ENCODE data around the gene RAB33B.

RAB33B gene

DNA sequence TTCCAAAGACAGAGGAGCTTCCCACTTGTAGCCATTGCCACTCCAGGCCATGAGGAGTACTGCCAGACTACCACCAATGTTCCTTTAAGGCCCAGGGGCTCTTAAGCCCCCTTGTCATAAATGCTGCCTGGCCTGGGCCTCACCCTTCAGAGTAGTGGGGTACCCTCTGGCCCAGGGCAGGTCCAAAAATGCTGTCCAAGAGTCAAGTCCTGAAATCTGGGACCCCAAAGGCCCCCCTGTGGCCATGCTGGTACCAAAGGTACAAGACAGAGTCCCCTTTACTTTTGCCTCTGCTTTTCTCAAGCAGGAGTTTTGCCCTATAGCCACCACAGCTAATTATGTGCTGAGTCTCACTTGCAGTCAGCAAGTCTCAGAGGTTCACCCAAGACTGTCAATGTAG is 16.4 kb downstream of the RAB33B start:
- H3K9ac ChIP-seq (ENCODE audit: low read length): no peak overlapping the region
- H3K9me2 ChIP-seq (replicated peaks; ENCODE audit: insufficient read depth, low read length): no peaks in the 10 kb centered on the region
- H3K79me2 ChIP-seq (ENCODE audit: low read length): peaks cover 66% of the 10 kb centered on the region
- H3K4me1 ChIP-seq (ENCODE audit: low read length): no peaks in the 10 kb centered on the region
- no peak overlapping the region for H3K27ac ChIP-seq (ENCODE audit: low read length)
- no peaks in the 10 kb centered on the region for H3F3A ChIP-seq (ENCODE audit: insufficient read depth, low read length)
- H3K36me3 ChIP-seq (replicated peaks; ENCODE audit: insufficient read depth, low read length): no peaks in the 10 kb centered on the region
- no peaks in the 10 kb centered on the region for H4K20me1 ChIP-seq (ENCODE audit: insufficient read depth, low read length)
- no peak overlapping the region for H3K4me3 ChIP-seq (ENCODE audit: low read length)
- DNase-seq: no peak
- H2AFZ ChIP-seq (ENCODE audit: low read length): no peak overlapping the region
- H3K27me3 ChIP-seq (replicated peaks; ENCODE audit: insufficient read depth, low read length): no peaks in the 10 kb centered on the region
- no peak overlapping the region for H3K4me2 ChIP-seq (ENCODE audit: low read depth, low read length)
- TF ChIP-seq EZH2 (optimal IDR thresholded peaks at IDR 0.05; ENCODE audit: low read depth, low read length) (no peak), EZH2phosphoT487 (IDR thresholded peaks at IDR 0.05; ENCODE audit: low read length) (no peak), CTCF (IDR thresholded peaks at IDR 0.05; ENCODE audit: low read length) (no peak)
- H3K9me3 ChIP-seq (replicated peaks; ENCODE audit: insufficient read depth, low read length): no peaks in the 10 kb centered on the region

- H3K4me3 ChIP-seq (ENCODE audit: low read length): no peak overlapping the region
- H3K27me3 ChIP-seq (replicated peaks; ENCODE audit: insufficient read depth, low read length): no peaks in the 10 kb centered on the region
- no peak overlapping the region for H3K27ac ChIP-seq (ENCODE audit: low read length)
- no peaks in the 10 kb centered on the region for H3K4me1 ChIP-seq (ENCODE audit: low read length)
- H2AFZ ChIP-seq (ENCODE audit: low read length): no peak overlapping the region
- H3K9me2 ChIP-seq (replicated peaks; ENCODE audit: insufficient read depth, low read length): no peaks in the 10 kb centered on the region
- no peak overlapping the region for H3K9ac ChIP-seq (ENCODE audit: low read length)
- H3K9me3 ChIP-seq (replicated peaks; ENCODE audit: insufficient read depth, low read length): no peaks in the 10 kb centered on the region
- H4K20me1 ChIP-seq (ENCODE audit: insufficient read depth, low read length): no peaks in the 10 kb centered on the region
- no peak overlapping the region for H3K4me2 ChIP-seq (ENCODE audit: low read depth, low read length)
- no peak for DNase-seq
- TF ChIP-seq EZH2phosphoT487 (IDR thresholded peaks at IDR 0.05; ENCODE audit: low read length): no peak
- TF ChIP-seq CTCF (IDR thresholded peaks at IDR 0.05; ENCODE audit: low read length): no peak
- TF ChIP-seq EZH2 (optimal IDR thresholded peaks at IDR 0.05; ENCODE audit: low read depth, low read length): no peak
- no peaks in the 10 kb centered on the region for H3K36me3 ChIP-seq (replicated peaks; ENCODE audit: insufficient read depth, low read length)
- H3K79me2 ChIP-seq (ENCODE audit: low read length): peaks cover 59% of the 10 kb centered on the region
- no peaks in the 10 kb centered on the region for H3F3A ChIP-seq (ENCODE audit: insufficient read depth, low read length)
Observed at GRCh38 chr4:139470997-139471665, 17.2 kb downstream of the RAB33B start.

DNA sequence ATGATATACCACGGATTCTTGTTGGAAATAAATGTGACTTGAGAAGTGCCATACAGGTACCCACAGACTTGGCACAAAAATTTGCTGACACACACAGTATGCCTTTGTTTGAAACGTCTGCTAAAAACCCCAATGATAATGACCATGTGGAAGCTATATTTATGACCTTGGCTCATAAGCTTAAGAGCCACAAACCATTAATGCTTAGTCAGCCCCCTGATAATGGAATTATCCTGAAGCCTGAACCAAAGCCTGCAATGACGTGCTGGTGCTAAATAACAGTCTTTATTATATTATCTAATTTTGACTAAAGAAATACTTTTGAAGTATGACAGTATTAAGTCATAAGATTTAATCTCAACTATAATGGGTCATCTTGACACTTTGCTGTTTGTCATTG is 18.9 kb downstream of the RAB33B start:
- H3F3A ChIP-seq (ENCODE audit: insufficient read depth, low read length): no peaks in the 10 kb centered on the region
- no peak overlapping the region for H3K27ac ChIP-seq (ENCODE audit: low read length)
- peaks cover 43% of the 10 kb centered on the region for H3K79me2 ChIP-seq (ENCODE audit: low read length)
- no peak overlapping the region for H2AFZ ChIP-seq (ENCODE audit: low read length)
- no peaks in the 10 kb centered on the region for H4K20me1 ChIP-seq (ENCODE audit: insufficient read depth, low read length)
- no peak overlapping the region for H3K4me2 ChIP-seq (ENCODE audit: low read depth, low read length)
- no peaks in the 10 kb centered on the region for H3K36me3 ChIP-seq (replicated peaks; ENCODE audit: insufficient read depth, low read length)
- no peak overlapping the region for H3K9ac ChIP-seq (ENCODE audit: low read length)
- H3K27me3 ChIP-seq (replicated peaks; ENCODE audit: insufficient read depth, low read length): no peaks in the 10 kb centered on the region
- H3K4me3 ChIP-seq (ENCODE audit: low read length): no peak overlapping the region
- TF ChIP-seq EZH2 (optimal IDR thresholded peaks at IDR 0.05; ENCODE audit: low read depth, low read length): no peak
- no peak for TF ChIP-seq CTCF (IDR thresholded peaks at IDR 0.05; ENCODE audit: low read length)
- no peak for TF ChIP-seq EZH2phosphoT487 (IDR thresholded peaks at IDR 0.05; ENCODE audit: low read length)
- no peaks in the 10 kb centered on the region for H3K9me2 ChIP-seq (replicated peaks; ENCODE audit: insufficient read depth, low read length)
- H3K9me3 ChIP-seq (replicated peaks; ENCODE audit: insufficient read depth, low read length): no peaks in the 10 kb centered on the region
- H3K4me1 ChIP-seq (ENCODE audit: low read length): no peaks in the 10 kb centered on the region
- no peak for DNase-seq

Measured in MM.1S (cell line).